ENCODE data around the gene EHBP1.
"Not testable (repeated sequence)": the region's sequence is repeated elsewhere in the genome, so short reads cannot be mapped to it uniquely, and the experiment has no call there.

EHBP1 gene

DNA sequence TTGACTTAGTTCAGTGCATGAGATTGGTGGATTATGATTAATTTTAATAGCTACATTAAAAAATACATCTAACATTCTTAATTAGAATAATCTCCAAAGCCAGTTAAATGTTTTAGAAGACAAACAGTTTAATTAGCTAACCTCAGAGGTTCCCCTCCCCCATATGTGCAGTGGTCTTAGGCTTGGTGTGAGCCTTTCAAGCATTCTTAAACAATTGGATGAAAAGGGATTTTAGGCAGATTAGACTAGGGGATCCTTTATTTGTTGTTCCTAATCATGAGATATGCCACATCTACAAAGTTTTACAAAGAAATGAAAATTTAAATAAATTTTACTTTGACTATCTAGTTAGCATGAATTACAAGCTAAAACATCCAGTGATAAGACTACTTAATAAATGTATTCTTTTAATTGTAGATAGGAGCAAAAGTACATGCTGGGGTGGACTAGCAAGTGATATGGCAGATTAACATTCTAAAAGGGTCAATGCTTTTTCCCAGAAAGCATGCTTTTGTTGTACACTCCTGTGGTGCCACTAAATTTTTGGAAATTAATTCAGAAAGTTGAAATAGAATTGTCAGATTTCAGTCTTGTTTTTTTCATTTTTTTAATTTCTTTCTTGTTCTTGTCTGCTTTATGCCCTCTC is 302.4 kb downstream of the EHBP1 start:
- Mint-ChIP-seq H3K4me3 (no peak overlapping the region), H3K27ac (no peak overlapping the region), H3K36me3 (ENCODE audit: low read depth) (peaks cover 20% of the 10 kb centered on the region), H3K27me3 (no peaks in the 10 kb centered on the region), H3K4me1 (ENCODE audit: low read depth) (no peaks in the 10 kb centered on the region), H3K9me3 (no peaks in the 10 kb centered on the region)
- DNase-seq, result no peak

- Mint-ChIP-seq H3K4me3 (no peak overlapping the region), H3K4me1 (ENCODE audit: low read depth) (no peaks in the 10 kb centered on the region), H3K27ac (no peak overlapping the region), H3K36me3 (ENCODE audit: low read depth) (peaks cover 23% of the 10 kb centered on the region), H3K9me3 (no peaks in the 10 kb centered on the region), H3K27me3 (no peaks in the 10 kb centered on the region)
- DNase-seq, result no peak
Observed at GRCh38 chr2:63008838-63009237, 303.3 kb downstream of the EHBP1 start.

- DNase-seq, result no peak
- no peak overlapping the region for H3K4me3 Mint-ChIP-seq
- H3K9me3 Mint-ChIP-seq, result no peaks in the 10 kb centered on the region
- H3K4me1 Mint-ChIP-seq (ENCODE audit: low read depth), result no peaks in the 10 kb centered on the region
- H3K27me3 Mint-ChIP-seq, result no peaks in the 10 kb centered on the region
- peaks cover 20% of the 10 kb centered on the region for H3K36me3 Mint-ChIP-seq (ENCODE audit: low read depth)
- H3K27ac Mint-ChIP-seq, result no peak overlapping the region
Observed at GRCh38 chr2:63009490-63009889, 304.0 kb downstream of the EHBP1 start.

DNA sequence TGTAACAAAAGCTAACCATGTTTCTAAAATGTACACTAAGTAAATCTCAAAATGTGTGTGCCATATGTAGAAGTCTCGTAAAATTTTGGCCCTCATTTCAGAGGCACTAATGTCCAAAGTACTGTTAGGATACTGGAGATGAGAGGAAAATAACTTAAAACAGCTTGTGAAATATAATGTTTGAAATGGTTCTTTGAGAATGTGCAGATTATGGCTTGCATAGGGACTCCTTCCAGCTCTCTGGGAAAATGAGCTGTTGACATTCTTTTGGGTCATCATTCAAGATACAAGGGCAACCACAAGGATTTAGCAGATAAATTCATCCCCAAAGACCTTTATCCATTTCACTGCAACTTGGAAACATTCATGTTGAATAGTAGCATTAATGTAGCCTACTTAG is 307.0 kb downstream of the EHBP1 start:
- Mint-ChIP-seq H3K36me3 (ENCODE audit: low read depth) (peaks cover 21% of the 10 kb centered on the region), H3K27ac (no peak overlapping the region), H3K9me3 (no peaks in the 10 kb centered on the region), H3K4me3 (no peak overlapping the region), H3K4me1 (ENCODE audit: low read depth) (no peaks in the 10 kb centered on the region), H3K27me3 (no peaks in the 10 kb centered on the region)
- DNase-seq, result no peak

DNA sequence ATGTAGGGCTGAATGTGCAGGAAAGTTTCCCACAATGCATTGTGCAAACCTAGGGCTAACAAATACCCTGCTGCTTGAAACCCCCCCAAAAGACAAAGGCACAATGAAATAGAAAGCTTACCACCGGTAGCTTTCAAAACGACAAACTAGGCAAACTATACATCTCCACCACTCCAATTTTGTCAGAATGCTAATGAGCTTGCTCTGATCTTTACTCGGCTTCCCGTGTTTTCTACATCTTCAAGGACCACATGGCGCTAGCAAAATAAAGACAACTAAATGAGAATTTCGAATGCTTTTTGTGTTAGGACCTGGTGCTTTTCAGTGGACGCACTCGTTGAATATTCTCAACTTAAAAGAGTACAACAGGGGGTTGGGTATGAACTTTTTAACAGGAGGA is 307.9 kb downstream of the EHBP1 start:
- Mint-ChIP-seq H3K9me3 (no peaks in the 10 kb centered on the region), H3K27me3 (no peaks in the 10 kb centered on the region), H3K27ac (no peak overlapping the region), H3K4me1 (ENCODE audit: low read depth) (no peaks in the 10 kb centered on the region), H3K36me3 (ENCODE audit: low read depth) (peaks cover 21% of the 10 kb centered on the region), H3K4me3 (no peak overlapping the region)
- DNase-seq, result no peak

DNA sequence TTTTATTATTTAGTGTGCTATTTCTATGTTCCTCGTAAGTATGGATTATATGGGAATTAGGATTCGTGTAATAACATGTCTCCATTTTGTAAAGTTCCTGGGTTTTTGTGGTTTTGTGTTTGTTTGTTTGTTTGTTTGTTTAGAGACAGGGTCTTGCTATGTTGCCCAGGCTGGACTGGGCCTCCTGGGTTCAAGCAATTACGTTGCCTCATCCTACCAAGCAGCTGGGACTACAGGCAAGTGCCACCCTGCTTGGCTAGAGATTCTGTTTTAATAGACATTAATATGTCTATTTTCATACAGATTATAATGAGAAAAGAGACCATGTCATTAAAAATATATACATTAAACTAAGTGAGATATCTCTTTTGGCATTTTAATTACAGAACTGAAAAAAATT is 309.9 kb downstream of the EHBP1 start:
- Mint-ChIP-seq H3K27ac (no peak overlapping the region), H3K4me3 (no peak overlapping the region), H3K36me3 (ENCODE audit: low read depth) (peaks cover 21% of the 10 kb centered on the region), H3K4me1 (ENCODE audit: low read depth) (no peaks in the 10 kb centered on the region), H3K9me3 (no peaks in the 10 kb centered on the region), H3K27me3 (no peaks in the 10 kb centered on the region)
- DNase-seq, result no peak

DNA sequence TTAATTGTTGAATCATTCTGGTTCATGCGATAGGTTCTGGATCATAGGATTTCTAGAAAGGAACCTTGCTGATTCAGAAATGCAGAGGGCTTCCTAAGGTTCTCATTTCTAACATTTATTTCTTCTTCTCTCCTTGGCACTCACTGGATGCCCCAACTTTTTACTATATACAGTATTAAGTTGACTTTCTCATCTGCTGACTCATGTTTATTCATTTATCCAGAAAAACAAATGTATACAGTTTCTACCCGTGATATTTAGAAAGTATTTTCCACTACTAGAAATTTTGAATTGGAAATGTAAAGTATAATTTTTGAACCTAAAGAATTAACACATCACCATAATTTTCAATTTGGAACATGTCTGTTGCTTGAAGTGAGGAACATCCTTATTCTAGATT is 312.9 kb downstream of the EHBP1 start:
- Mint-ChIP-seq H3K36me3 (ENCODE audit: low read depth) (peaks cover 20% of the 10 kb centered on the region), H3K9me3 (no peaks in the 10 kb centered on the region), H3K27ac (no peak overlapping the region), H3K4me1 (ENCODE audit: low read depth) (no peaks in the 10 kb centered on the region), H3K4me3 (no peak overlapping the region), H3K27me3 (no peaks in the 10 kb centered on the region)
- DNase-seq, result no peak

- not testable (repeated sequence) for DNase-seq; H3K27me3 Mint-ChIP-seq; H3K27ac Mint-ChIP-seq; H3K4me3 Mint-ChIP-seq; H3K4me1 Mint-ChIP-seq (ENCODE audit: low read depth); H3K9me3 Mint-ChIP-seq
- peaks cover 18% of the 10 kb centered on the region for H3K36me3 Mint-ChIP-seq (ENCODE audit: low read depth)
Observed at GRCh38 chr2:63019686-63020085, 314.2 kb downstream of the EHBP1 start.

DNA sequence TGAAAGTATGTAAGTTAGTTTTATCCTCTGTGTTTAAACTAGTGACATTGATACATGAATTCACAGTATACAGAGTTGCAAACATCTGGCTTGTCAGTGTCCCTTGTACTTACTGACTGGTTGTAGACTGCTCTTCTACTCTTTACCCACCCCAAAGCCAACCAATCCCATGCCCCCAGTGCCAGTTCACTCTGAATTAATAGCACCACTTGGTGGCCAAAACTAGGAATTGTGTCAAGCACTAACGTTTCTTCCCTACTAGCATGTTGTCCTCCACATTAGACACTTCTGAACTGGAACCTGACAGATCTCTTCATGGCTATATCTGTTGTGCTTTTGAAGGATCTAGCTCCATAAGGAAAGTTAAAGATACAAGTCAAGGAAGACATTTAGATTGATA is 317.9 kb downstream of the EHBP1 start:
- no peak for DNase-seq
- Mint-ChIP-seq H3K4me3 (no peak overlapping the region), H3K36me3 (ENCODE audit: low read depth) (peaks cover 21% of the 10 kb centered on the region), H3K4me1 (ENCODE audit: low read depth) (no peaks in the 10 kb centered on the region), H3K9me3 (no peaks in the 10 kb centered on the region), H3K27me3 (no peaks in the 10 kb centered on the region), H3K27ac (no peak overlapping the region)

- Mint-ChIP-seq H3K4me1 (ENCODE audit: low read depth) (no peaks in the 10 kb centered on the region), H3K27me3 (no peaks in the 10 kb centered on the region), H3K27ac (no peak overlapping the region), H3K9me3 (no peaks in the 10 kb centered on the region), H3K36me3 (ENCODE audit: low read depth) (peaks cover 12% of the 10 kb centered on the region), H3K4me3 (no peak overlapping the region)
- no peak for DNase-seq
Observed at GRCh38 chr2:63027220-63027619, 321.7 kb downstream of the EHBP1 start.

DNA sequence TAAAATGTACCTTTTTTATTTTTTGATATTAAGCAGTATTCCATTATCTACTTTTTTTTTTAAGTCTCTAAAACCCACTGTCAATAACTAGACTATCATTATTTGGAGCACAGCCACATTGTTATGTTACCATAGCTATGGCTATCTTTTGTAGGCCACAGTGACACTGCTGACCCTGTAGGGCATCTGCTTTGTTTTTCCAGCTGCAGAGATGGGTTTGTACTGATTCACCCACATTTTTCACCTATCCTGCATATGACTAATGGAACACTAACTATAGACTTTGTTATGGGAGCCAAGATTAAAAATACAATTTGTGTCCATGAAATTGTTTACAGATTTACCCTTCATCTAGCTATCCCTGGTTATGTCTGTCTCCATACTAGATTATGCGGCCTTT is 323.5 kb downstream of the EHBP1 start:
- DNase-seq, result no peak
- Mint-ChIP-seq H3K4me1 (ENCODE audit: low read depth) (no peaks in the 10 kb centered on the region), H3K36me3 (ENCODE audit: low read depth) (peaks cover 12% of the 10 kb centered on the region)

DNA sequence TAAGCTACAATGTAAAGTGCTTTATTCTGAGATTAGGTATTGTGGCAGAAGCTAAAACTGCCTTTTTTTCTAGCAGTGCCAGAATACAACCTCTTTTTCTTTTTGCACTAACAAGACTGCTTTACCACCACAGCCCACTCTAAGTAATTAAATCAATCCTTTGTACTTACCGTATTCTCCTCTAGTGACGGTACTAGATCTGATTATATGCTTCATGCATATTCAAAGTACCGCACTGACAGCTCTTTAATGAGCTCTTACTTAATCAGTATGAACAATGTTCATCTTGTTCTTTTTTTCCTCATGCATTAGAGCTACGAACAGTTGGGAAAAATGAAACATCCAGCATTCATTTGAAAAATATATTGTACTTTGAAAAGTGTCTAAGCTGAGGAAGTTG is 329.0 kb downstream of the EHBP1 start:
- no peaks in the 10 kb centered on the region for H3K27me3 Mint-ChIP-seq
- no peaks in the 10 kb centered on the region for H3K36me3 Mint-ChIP-seq (ENCODE audit: low read depth)
- no peak for DNase-seq
- H3K9me3 Mint-ChIP-seq, result no peaks in the 10 kb centered on the region
- H3K4me3 Mint-ChIP-seq, result no peak overlapping the region
- no peak overlapping the region for H3K27ac Mint-ChIP-seq
- H3K4me1 Mint-ChIP-seq (ENCODE audit: low read depth), result no peaks in the 10 kb centered on the region

More for the DNA sequence above, 323.5 kb downstream of the EHBP1 start:
- no peaks in the 10 kb centered on the region for H3K27me3 Mint-ChIP-seq
- no peak overlapping the region for H3K27ac Mint-ChIP-seq
- H3K9me3 Mint-ChIP-seq, result no peaks in the 10 kb centered on the region
- H3K4me3 Mint-ChIP-seq, result no peak overlapping the region

DNA sequence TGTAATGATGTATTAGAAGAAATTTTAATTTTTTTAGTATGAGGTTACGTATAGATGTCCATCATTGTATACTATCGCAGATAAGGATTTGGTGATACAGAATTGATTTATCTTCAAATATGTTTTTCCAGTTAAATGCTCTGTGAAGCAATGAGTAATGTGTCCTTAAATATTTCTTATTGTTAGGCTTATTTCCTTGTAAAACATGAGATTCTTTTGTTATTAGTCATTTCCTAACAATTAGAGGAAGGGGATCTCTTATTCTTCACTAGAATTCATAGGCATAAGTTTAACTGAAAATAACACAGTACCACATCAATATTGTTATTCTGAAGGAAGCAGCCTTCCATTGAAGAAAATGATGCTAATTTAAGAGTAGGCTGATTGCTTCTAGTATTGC is 329.7 kb downstream of the EHBP1 start:
- Mint-ChIP-seq H3K4me3 (no peak overlapping the region), H3K27me3 (peaks cover under 1% of the 10 kb centered on the region), H3K27ac (no peak overlapping the region), H3K36me3 (ENCODE audit: low read depth) (no peaks in the 10 kb centered on the region), H3K4me1 (ENCODE audit: low read depth) (no peaks in the 10 kb centered on the region), H3K9me3 (no peaks in the 10 kb centered on the region)
- no peak for DNase-seq

GRCh38 chr2:63035660-63036059 is 330.1 kb downstream of the EHBP1 start:
- peaks cover 6% of the 10 kb centered on the region for H3K27me3 Mint-ChIP-seq
- DNase-seq, result no peak
- H3K4me1 Mint-ChIP-seq (ENCODE audit: low read depth), result no peaks in the 10 kb centered on the region
- H3K9me3 Mint-ChIP-seq, result no peaks in the 10 kb centered on the region
- no peak overlapping the region for H3K27ac Mint-ChIP-seq
- no peaks in the 10 kb centered on the region for H3K36me3 Mint-ChIP-seq (ENCODE audit: low read depth)
- no peak overlapping the region for H3K4me3 Mint-ChIP-seq

DNA sequence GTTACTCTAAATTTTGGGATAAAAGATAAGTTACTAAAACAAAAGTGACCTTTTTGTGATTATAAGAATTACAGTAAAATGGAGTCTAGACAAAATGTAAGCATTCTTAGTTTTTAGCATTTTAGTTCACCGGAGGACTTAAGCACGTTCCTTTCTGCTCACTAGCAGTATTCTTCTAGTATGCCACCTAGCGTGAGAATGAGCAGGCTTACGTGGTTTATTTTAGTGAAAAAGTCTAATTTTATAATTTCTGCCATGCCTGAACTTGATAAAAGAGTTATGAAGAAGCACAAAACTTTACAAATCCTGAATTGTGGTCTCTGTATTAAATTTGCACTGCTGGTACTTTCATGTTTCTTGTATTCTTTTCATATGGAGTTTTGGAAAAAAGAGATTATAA is 332.5 kb downstream of the EHBP1 start:
- Mint-ChIP-seq H3K27me3 (peaks cover 9% of the 10 kb centered on the region), H3K36me3 (ENCODE audit: low read depth) (no peaks in the 10 kb centered on the region), H3K4me3 (no peak overlapping the region), H3K9me3 (no peaks in the 10 kb centered on the region), H3K27ac (no peak overlapping the region), H3K4me1 (ENCODE audit: low read depth) (no peaks in the 10 kb centered on the region)
- DNase-seq, result no peak

DNA sequence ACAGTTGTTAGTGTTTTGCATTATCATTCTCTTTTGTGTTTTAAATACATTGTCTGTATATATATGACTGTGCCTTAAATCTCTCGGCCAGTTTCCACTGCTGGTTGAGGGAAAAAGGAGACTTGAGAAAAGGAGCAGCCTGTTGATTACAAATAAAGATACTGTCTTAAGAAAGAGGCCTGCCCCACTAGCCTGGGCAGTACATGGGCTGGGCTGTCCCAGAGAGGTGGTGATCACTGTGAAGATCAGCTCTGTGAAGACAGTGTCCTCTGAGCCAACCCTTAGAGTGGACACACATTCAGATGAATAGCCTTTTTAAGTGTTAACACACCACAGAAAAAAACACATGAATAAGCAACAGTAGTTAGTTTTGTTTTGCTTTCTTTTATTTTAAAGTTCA is 335.1 kb downstream of the EHBP1 start:
- Mint-ChIP-seq H3K27ac (no peak overlapping the region), H3K27me3 (peaks cover 30% of the 10 kb centered on the region), H3K9me3 (no peaks in the 10 kb centered on the region), H3K4me3 (no peak overlapping the region), H3K36me3 (ENCODE audit: low read depth) (peaks cover 8% of the 10 kb centered on the region), H3K4me1 (ENCODE audit: low read depth) (no peaks in the 10 kb centered on the region)
- DNase-seq, result no peak
